DMS114 treated with DMSO at 0.1 percent for 48 hours (cell line): Measurements from ENCODE around the gene MEGF11.

Source experiments
- DNase-seq: peaks from one replicate; lab custom pipeline; 2025; ENCODE audit not compliant: unreplicated experiment; lab: John Stamatoyannopoulos, UW

MEGF11 gene

DNA sequence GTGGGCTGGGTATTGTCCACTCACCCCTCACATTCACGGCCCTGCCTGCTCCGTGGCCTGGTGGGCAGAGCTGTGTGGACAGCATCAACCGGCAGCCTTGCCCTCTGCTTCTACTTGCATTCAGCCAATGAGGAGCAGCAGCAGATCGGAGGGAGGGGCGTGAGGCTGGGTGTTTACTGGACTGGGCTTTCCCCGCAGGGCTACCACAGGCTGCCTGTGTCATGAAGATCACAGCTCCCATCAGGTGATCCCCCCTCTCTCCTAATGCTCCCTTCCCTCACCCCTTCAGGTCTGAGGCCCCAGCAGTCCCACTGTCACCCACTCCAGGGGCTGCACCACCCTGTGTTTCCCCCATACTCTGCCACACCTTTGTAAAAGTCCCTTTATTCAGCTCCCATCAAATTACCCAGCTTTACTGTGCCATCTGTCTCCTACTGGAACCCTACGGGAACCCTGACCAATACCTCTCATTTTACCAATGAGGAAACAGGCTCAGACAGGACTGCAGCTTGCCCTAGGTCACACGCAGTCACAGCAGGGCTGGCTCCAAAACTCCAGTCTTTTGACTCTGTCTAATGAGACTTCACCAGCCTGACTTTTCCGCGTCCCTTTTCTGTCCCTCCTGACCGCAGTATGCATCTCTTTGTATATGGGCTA lies 81.1 kb downstream of the MEGF11 start:
- no peak for DNase-seq

DNA sequence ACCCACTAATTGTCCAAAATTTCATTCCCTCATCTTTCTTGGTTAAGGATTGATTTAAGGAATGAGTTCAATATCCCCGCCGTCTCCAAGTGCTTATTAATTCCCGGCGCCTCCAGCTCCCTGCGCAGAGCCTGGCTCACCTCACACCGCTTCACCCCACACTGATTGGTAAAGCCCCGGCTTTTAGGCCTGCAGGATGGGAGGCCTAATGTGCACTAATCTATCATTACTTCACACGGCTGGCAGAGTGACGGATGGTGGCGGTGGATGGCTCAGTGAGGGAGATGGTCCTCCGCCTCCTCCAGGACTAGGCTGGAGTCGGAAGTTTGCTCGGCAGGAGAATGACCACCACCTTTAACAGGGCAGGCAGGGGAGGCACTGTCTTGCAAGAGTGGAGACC lies 81.7 kb downstream of the MEGF11 start:
- no peak for DNase-seq

DNA sequence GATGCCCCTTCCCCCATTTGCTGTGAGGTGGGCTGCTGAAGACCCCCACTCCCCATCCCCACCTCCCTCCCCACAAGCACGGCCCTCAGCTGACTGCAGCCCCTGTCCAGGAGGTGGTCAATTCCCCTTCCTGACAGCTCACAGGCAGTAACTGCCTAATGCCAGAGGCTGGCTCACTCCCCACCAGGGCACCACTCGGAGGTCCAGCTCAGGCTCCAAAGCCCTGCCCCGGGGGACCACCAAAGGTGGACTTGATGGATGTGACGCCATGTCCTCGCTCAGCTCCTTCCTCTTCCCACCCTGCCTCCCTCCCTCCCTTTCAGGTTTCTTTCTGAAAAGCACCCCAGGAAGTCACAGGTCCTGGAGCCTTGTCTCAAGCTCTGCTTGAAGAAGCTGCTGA lies 82.8 kb downstream of the MEGF11 start:
- DNase-seq: no peak

DNA sequence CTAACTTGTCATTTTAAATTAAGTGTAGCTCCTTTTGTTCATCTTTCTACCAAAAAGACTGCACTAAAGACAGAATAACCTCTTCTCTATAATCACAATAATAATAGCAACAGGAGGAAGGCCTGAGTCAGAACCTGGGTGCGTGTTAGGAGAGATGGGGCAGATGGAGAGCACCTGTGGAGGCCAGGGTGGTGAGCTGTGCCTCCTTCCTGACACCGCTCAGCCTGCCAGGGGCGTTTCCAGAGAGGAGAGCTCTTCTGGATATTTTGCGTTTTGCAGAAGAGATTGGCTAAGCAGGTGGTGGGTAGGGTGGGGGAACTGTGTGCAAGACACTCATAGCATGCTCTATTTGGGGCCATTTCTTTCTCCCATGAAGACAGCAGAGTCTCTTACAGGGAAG lies 83.5 kb downstream of the MEGF11 start:
- no peak for DNase-seq

DNA sequence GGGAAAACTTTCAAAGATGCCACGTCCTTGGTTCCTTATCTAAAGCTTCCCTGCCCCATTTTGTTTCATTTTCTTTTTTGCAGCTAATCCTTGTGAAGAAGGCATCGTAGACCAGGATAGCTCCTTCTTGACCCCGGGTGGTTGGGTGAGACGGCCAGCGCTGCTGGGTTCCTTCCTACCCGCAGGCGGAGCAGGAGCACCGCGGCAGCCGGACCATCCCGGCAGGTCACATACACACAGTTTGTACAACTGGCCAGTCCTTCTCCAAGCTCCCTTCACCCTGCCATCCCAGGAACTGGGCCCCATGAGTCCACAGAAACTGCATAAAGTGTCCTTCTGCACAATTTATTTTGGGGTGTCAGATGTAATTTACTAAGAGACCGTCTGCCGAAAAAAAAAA lies 83.9 kb downstream of the MEGF11 start:
- no peak for DNase-seq

GRCh38 chr15:66169023-66169422 lies 84.5 kb downstream of the MEGF11 start:
- no peak for DNase-seq

- no peak for DNase-seq
Measured at GRCh38 chr15:66167854-66168253, 85.7 kb downstream of the MEGF11 start.

DNA sequence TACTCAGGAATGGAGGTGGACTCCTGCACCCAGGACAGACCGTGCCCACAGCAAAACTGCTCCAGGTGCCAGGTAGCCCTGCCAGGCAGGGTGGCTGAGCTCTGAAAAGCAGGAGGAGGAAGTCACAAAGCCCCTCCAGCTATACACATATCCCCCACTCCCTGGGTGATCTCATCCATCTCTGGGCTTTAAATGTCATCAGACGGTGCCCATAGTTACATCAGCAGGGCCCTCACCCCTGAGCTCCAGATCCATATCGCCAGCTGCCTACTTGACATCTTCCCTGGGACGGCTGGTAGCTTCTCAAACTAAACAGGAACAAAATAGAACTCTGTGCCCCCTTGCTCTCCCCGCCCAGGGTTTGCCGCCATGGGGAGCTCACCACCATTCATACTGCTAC lies 87.7 kb downstream of the MEGF11 start:
- no peak for DNase-seq

DNA sequence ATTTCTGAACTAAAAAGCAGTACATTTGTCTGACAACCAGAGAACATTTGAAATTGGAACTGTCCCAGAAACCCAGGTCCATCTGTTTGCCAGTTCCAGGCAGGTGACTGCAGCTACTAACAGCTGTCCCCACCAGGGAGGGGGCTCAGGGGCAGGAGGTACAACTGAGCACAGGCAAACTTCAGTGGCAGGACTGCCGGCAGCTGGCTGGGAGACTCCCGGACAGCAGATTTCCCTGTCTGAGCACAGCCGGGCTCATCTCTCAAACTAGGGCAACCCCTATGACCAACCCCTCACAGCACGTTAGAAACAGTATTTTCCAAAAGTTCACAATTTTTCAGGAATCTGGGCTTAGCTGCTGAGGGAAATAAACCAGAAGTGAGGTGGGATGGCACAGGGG lies 88.8 kb downstream of the MEGF11 start:
- DNase-seq: no peak

DNA sequence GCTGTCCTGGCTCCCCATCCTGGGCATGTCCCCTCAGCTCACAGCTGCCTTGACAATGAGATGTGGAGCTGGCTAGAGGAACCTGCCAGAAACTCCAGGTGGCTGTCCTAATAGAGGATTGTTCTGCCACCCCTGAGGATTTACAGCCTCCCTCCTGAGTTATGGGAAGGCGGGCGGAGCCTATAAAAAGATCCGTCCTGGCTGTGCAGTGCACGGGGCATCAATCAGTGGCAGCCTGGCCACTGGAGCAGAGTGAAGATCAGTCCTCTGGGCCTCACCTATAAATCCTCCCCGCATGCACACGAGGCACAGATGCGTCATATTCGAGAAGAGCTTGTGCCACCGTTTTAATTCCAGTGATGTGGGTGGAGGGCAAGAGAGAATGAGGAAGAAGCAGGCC lies 90.0 kb downstream of the MEGF11 start:
- no peak for DNase-seq

DNA sequence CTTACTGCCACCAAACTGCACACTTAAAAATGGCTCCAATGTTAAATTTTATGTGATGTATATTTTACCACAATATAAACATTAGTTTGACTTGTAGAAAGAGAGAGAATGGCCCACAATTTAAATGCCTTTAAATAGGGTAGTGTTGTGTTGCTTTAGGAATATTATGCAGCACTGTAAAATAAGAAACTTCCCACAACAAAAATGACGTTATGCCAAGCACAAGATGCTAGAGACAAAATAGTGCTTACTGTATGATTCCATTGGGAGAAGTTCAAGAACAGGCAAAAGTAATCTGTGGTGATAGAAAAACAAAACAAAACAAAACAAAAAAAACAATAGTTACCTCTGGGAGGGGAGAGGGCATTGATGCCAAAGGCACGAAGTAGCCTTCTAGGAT lies 91.3 kb downstream of the MEGF11 start:
- no peak for DNase-seq

DNA sequence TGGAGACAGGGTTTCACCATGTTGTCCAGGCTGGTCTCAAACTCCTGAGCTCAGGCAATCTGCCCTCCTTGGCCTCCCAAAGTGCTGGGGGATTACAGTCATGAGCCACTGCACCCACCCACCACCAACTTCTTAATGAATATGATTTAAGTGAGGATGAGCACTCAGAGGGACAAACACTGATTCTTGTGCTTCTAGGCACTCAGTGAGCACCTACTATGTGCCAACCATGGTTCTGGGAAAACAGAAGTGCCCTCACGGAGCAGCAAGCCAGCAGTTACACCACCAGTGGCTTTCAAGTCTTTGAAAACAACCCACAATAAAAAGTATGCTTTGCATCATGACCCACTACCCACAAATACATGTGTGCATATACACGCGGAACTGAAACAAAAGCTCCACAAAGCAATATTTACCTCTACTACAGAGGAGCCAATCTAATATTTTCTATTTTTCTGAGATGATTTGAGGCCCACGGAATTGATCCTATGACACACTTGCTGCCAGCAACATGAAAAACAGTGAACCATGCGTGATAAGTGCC lies 91.9 kb downstream of the MEGF11 start:
- DNase-seq: no peak

GRCh38 chr15:66161108-66161507 lies 92.4 kb downstream of the MEGF11 start:
- DNase-seq: no peak

DNA sequence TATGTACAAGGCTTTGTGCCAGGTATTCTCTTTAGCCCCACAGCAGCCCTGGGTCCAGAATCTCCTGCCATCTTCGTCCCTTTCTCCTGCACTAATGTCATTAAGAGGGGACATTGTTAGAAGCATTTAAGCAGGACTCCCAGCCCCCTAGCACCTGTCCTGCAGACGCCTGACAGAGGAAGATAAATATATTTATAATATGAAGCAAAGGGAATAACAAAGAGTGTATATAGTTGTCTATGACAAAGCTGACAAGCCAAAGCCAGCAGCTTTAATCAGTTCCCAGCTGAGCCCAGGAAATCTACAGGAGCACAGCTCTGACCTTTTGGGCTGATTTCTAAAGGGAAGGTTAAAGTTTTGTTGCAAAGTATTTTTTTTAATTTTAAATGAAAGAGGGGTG lies 96.0 kb downstream of the MEGF11 start:
- no peak for DNase-seq

GRCh38 chr15:66156310-66156975 lies 97.1 kb downstream of the MEGF11 start:
- no peak for DNase-seq

- no peak for DNase-seq
Measured at GRCh38 chr15:66155065-66155464, 98.5 kb downstream of the MEGF11 start.

DNA sequence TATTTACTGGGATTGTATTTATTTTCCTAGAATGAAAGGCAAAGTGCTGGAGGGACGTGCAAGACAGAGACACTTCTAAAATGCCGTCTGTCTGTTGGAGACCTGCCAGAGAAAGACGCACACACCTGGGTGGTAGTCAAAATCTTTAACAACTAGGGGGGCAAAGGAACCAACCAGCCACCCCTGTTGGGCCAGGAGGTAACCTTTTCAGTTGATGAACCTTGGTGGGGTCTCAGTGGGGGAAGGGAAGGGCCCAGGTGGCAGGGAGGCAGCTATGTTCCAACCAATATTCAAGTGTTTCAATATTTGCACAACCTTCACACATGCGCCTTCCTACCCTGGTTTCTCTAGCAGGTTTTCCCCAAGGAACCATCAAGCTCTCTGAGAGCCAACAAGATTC lies 99.0 kb downstream of the MEGF11 start:
- no peak for DNase-seq

- DNase-seq: no peak
Measured at GRCh38 chr15:66153549-66154415, 99.8 kb downstream of the MEGF11 start.

GRCh38 chr15:66152650-66153049 lies 100.9 kb downstream of the MEGF11 start:
- DNase-seq: no peak

DNA sequence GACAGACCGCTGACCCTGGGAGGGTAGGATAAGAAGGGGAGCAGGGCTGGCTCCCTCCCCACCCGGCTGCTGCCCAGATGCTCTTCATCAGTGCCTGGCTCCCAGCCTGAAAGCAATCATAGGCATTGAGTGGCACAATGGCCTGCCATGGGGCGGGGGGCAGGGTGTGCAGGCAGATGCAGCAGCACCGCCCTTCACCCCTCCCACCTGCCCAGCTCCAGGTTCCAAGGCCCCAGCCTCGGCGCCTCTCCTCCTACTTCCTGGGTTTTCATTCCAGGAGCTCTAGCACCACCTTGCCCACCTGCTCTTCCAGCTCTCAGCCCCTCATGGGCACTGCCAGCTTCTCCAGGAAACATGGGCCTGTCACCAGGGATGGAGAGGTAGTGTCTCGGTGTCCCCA lies 101.7 kb downstream of the MEGF11 start:
- DNase-seq: no peak

- DNase-seq: no peak
Measured at GRCh38 chr15:66149871-66150270, 103.7 kb downstream of the MEGF11 start.

- DNase-seq: no peak
Measured at GRCh38 chr15:66148187-66148586, 105.4 kb downstream of the MEGF11 start.
